GM18499 (cell line): ENCODE measurements around the gene CNGA2.

Experiments used
- ATAC-seq: cut with Tn5 transposase; IDR thresholded peaks from one replicate; pipeline ENCODE4 v1.9.1; 2021; ENCODE audit warnings: moderate number of reproducible peaks; ENCODE audit not compliant: insufficient read depth, unreplicated experiment

CNGA2 gene

DNA sequence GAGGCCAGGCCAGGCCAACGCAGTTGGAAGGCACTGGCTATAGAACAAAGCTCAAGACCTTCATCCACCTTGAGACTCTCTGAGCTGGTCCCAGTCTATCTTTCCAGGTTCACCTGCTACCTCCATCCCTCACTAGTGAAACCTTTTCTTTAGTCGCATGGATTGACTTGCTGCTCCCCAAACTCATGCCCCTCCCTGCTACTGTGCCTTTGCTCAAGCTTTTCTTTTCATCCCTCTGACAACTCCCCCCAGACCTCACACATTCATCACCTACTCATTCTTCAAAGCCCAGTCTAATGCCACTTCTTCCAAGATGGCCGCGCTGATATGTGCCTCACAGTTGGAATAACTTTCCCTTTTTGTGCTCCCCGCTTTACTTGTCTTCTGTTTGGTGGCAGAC is 58.0 kb downstream of the CNGA2 start:
- no peak for ATAC-seq

DNA sequence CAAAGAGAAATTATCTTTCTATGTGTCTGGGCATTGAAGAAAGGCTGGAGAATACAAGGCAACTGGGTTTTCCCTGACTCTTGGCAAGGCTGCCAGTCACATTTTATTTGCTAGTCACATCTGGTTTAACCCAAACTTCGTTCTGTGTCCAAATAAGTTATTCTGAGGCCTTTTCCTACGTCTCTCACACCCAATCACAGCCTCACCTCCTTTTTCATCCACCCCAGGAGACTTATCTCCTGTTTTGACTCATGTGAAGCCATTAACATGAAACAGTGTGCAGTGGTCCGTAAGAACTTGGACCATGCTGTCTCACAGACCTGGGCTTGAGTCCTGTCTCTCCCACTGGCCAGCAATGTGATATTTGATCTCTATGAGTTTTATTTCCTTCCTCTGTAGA is 59.3 kb downstream of the CNGA2 start:
- no peak for ATAC-seq
